Right lobe of liver (tissue), 4 donors: ENCODE measurements around the gene E2F1.

Experiments used
- POLR2A ChIP-seq: fragments of 450-650 bp; IDR thresholded peaks from one replicate; pipeline ENCODE4 v1.6.1; 2017; ENCODE audit warnings: antibody characterized with exemption, mild to moderate bottlenecking
- TF ChIP-seq, protein P1 (sequence below), 4 donors: fragments of 200-600 bp in 3 of 4; fragments of 450-650 bp in 1 of 4; IDR thresholded peaks; one replicate each; pipeline versions ENCODE4 v1.5.1 to v1.8.0; 2016 to 2022; ENCODE audit warnings: antibody characterized with exemption in 4 of 4, mild to moderate bottlenecking in 2 of 4
- donor health status: DM: no; HTN: no; CAD: no.
- donor health status: DM: no; HTN: no; CAD: no.
- donor health status: DM: no; HTN: yes; CAD: no.

DNA sequence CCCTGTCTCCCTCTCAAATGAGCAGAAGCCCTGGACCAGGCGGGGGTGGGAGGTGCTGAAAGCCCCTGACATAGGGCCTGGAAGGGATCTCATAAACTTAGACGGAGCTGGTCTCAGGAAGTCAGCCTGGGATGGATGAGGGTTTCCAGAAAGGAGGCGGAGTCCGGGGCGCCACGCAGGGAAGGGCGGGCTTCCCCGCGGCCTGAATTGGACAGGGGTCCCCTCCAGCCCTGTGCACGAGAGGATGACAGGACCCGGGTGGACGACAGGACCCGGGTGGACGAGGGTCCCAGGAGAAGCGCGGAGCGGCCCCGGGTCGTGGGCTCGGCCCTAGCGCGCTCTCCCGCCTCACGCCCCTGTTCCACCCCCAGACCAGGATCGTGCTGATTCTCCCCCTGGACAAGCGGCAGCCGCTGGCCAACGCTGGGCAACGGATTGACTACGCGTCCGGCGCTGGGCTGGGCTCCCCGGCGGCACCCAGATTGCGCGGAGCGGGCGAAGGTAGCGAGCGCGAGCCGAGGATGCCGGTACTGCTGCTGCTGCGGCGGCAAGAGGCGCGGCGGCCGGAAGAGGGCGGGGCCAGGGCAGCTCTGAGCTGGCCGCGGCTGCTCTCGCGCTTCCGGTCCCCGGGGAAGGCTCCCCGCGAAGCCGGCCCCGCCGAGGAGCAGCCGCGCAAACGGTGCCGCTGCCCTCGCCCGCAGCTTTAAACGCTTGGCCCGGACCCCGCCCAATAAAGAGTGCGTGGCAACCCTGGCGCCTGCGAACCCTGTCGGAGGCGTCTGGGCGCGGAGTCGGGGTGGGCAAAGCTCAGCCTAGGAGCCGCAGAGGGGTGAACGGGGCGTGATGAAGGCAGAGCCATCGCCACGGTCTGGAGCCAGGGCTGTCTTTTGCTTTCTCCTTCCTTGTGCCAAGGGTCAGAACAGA lies 22.8 kb downstream of the E2F1 start:
- TF ChIP-seq, protein P1, sequence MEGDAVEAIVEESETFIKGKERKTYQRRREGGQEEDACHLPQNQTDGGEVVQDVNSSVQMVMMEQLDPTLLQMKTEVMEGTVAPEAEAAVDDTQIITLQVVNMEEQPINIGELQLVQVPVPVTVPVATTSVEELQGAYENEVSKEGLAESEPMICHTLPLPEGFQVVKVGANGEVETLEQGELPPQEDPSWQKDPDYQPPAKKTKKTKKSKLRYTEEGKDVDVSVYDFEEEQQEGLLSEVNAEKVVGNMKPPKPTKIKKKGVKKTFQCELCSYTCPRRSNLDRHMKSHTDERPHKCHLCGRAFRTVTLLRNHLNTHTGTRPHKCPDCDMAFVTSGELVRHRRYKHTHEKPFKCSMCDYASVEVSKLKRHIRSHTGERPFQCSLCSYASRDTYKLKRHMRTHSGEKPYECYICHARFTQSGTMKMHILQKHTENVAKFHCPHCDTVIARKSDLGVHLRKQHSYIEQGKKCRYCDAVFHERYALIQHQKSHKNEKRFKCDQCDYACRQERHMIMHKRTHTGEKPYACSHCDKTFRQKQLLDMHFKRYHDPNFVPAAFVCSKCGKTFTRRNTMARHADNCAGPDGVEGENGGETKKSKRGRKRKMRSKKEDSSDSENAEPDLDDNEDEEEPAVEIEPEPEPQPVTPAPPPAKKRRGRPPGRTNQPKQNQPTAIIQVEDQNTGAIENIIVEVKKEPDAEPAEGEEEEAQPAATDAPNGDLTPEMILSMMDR (IDR thresholded peaks at IDR 0.05), result no peak
- TF ChIP-seq POLR2A, result peak; percentile 87
